ENCODE measurements around the gene PER3.

Gene PER3

DNA sequence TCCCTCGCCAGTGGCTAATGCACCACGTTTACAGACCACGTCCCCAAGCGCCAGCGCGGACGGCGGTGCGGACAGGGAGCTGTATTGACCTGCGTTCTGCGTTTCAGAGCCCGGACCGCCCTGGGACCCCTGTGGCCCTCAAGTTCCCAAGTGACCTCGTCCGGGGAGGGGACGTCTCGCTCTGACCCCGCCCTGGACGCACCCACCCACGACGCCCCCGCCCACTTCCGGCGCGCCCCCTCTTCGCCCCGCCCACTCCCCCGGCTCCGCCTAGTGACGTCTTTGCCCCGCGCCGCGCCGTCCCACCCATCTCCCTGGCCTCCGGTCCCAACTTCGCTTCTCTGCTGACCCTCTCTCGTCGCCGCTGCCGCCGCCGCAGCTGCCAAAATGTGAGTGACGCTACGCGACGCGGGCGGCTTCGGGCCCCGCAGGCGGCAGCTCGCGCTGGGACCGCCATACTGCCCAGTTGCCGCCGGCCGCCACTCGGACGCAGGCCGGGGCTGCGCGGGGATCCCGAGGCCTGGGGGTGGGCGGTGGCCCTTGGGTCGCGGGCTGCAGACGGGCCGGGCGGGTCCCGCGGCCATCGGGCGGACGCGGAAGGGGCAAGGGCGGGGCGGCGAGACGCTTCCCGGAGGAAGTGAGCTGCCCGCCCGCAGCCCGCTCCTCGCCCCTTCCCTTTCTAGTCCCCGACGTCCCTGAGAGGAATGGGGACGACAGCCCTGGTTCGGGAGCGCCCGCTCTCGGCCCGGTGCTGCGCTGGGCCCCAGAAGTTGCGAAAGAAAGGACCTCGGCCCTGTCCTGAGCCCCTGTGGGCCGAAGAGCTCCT is 12.9 kb upstream of the PER3 start, which contains the start of gene VAMP3:
Gene VAMP3 (plus strand): TSS at position 300 of the 826 bp plus-strand sequence. CDS start 88 bp downstream, at position 388.
- peak within 1 kb of the TSS; percentile 87 for H3K4me3 ChIP-seq (ENCODE audit: control insufficient read depth, low read depth, low read length)
- TF ChIP-seq, protein P1, sequence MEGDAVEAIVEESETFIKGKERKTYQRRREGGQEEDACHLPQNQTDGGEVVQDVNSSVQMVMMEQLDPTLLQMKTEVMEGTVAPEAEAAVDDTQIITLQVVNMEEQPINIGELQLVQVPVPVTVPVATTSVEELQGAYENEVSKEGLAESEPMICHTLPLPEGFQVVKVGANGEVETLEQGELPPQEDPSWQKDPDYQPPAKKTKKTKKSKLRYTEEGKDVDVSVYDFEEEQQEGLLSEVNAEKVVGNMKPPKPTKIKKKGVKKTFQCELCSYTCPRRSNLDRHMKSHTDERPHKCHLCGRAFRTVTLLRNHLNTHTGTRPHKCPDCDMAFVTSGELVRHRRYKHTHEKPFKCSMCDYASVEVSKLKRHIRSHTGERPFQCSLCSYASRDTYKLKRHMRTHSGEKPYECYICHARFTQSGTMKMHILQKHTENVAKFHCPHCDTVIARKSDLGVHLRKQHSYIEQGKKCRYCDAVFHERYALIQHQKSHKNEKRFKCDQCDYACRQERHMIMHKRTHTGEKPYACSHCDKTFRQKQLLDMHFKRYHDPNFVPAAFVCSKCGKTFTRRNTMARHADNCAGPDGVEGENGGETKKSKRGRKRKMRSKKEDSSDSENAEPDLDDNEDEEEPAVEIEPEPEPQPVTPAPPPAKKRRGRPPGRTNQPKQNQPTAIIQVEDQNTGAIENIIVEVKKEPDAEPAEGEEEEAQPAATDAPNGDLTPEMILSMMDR (conservative IDR thresholded peaks at IDR 0.05; ENCODE audit: control insufficient read depth, insufficient read depth, low read depth, low read length), result no peak
- peak; percentile 68 for DNase-seq (ENCODE audit: low read depth)

DNA sequence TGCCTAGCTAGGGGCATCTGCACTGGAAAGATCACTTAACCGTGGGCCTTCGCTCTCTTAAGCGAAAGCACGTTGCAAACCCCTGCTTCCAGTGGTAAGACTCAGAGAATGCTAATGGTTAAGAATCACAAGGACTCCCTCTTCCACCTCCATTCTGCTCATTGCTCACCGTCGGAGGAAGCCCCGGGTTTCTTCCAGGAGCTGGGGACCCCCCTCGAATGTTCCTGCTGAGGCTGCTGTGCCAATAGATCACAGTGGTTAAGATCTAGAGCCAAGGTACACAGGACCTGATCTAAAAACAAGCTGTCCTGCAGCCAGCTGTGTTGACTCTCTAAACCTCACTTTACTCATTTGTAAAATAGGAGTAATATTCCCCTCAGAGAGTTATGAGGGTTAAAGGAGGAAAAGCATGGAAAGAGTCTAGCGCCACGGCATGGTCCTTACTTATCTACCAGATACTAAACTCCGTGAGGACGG is 12.2 kb upstream of the PER3 start:
- peak; percentile 10 for DNase-seq (ENCODE audit: low read depth)
- TF ChIP-seq, protein P1 (conservative IDR thresholded peaks at IDR 0.05; ENCODE audit: control insufficient read depth, insufficient read depth, low read depth, low read length), result no peak

DNA sequence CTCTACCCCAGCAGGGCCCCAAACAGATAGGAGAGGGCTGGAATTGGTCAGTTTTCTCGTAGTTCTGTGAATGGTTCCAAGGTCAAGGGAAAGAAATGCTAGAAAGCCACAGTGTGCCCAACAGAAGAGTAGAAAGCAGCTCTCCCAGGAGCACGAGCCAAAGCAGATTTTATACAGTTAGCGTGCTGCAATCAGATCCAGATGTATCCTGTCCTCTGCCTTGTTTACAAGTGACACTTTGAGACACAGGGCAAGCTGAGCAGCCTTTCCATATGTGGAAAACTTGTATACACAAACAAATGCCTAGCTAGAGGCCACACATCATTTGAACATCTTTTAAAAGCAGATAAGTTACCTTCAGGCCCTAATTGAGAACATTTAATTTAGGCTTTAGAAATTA is 6.5 kb upstream of the PER3 start:
- DNase-seq (ENCODE audit: low read depth), result no peak
- no peak overlapping the region for H3K4me3 ChIP-seq (ENCODE audit: control insufficient read depth, low read depth, low read length)
- TF ChIP-seq, protein P1 (conservative IDR thresholded peaks at IDR 0.05; ENCODE audit: control insufficient read depth, insufficient read depth, low read depth, low read length), result no peak

More for the DNA sequence above, 12.2 kb upstream of the PER3 start:
- H3K4me3 ChIP-seq (ENCODE audit: control insufficient read depth, low read depth, low read length), result peak overlapping the region; percentile 87

DNA sequence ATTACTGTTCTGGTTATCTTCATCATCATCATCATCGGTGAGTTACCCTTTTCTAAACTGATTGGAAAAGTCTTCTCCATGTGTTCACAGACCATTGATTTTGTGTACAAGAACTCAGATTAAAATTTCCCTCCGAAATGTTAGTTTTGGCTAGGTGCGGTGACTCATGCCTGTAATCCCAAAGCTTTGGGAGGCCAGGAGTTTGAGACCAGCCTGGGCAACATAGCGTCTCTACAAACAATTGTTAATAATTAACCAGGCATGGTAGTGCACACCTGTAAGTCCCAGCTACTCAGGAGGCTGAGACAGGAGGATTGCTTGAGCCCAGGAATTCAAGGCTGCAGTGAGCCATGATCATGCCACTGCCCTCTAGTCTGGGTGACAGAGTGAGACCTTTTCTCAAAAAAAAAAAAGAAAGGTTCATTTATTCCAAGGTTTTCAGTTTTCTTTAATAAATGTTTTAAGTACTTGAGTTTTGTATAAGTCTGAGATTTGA is 5.9 kb upstream of the PER3 start:
- TF ChIP-seq, protein P1 (conservative IDR thresholded peaks at IDR 0.05; ENCODE audit: control insufficient read depth, insufficient read depth, low read depth, low read length), result no peak
- no peak overlapping the region for H3K4me3 ChIP-seq (ENCODE audit: control insufficient read depth, low read depth, low read length)
- no peak for DNase-seq (ENCODE audit: low read depth)

DNA sequence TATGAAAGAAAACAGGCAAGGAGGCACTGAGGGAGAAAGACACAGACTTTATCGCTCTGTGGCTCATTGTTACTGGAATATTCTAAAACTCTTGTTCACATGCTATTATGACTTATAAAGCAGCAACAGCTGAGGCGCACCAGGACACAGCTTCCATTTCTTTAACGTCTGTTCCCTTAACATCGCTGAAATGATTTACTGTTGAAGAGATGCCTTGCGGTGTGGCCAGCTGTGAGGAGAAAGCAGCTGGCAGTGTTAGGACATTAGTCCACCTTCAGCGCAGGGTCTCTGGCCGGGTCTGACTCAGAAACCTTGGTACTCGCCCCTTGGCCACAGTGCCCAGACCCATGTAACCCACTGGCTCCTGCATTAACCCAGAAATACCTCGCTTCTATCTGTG is 3.1 kb upstream of the PER3 start:
- TF ChIP-seq, protein P1 (conservative IDR thresholded peaks at IDR 0.05; ENCODE audit: control insufficient read depth, insufficient read depth, low read depth, low read length), result no peak
- no peak for DNase-seq (ENCODE audit: low read depth)
- no peak overlapping the region for H3K4me3 ChIP-seq (ENCODE audit: control insufficient read depth, low read depth, low read length)

DNA sequence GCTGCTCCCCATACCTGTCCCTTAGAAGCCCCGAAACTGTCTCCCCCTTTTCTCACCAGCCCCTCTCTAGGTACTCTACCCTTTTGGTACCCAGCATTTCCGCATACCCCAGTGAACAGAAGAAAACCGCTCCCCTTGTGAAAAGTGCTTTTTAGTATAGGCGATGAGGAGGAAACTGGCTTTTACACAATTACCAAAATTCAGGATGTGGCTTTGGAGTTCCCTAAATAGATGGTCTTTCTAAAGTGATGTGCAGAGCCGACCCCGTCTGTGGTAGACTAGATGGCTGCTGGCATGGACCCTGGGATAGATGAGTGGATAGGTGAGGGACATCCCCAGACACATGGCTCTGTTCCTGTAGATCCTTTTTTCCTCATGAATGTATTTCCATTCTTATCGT is 2.6 kb upstream of the PER3 start:
- TF ChIP-seq, protein P1 (conservative IDR thresholded peaks at IDR 0.05; ENCODE audit: control insufficient read depth, insufficient read depth, low read depth, low read length), result no peak
- no peak overlapping the region for H3K4me3 ChIP-seq (ENCODE audit: control insufficient read depth, low read depth, low read length)
- DNase-seq (ENCODE audit: low read depth), result no peak
